Sigmoid colon (tissue), 7 donors: ENCODE results near the gene DPRX. TPM values are rescaled to one million over a fixed set of nuclear protein-coding genes. Genes with fewer than 3 reads are reported as not detected.

Experiments used
- DNase-seq: peaks from one replicate; pipeline ENCODE4 v3.0.0-alpha.2; 2019
- H3K27ac ChIP-seq, 4 donors: fragments of 200-600 bp; sonication (generic); one replicate each; pipeline ENCODE4 v1.5.1; 2016 to 2019; ENCODE audit warnings: mild to moderate bottlenecking in 1 of 4
- H3K27me3 ChIP-seq, 3 donors: fragments of 200-600 bp; sonication (generic); one replicate each; pipeline ENCODE4 v1.5.1; 2019; ENCODE audit warnings: mild to moderate bottlenecking in 1 of 3
- H3K36me3 ChIP-seq, 4 donors: fragments of 200-600 bp; sonication (generic); one replicate each; pipeline ENCODE4 v1.5.1; 2016 to 2019
- H3K4me1 ChIP-seq, 4 donors: fragments of 200-600 bp; sonication (generic); one replicate each; pipeline ENCODE4 v1.5.1; 2017 to 2019
- H3K4me3 ChIP-seq, 4 donors: fragments of 200-600 bp; sonication (generic); one replicate each; pipeline ENCODE4 v1.5.1; 2017 to 2019; ENCODE audit warnings: mild to moderate bottlenecking in 2 of 4, moderate library complexity in 1 of 4
- H3K9me3 ChIP-seq, 4 donors: fragments of 200-600 bp in 3 of 4; sonication (generic) in 3 of 4; one replicate each; pipeline versions ENCODE4 v1.5.1 to v1.6.1; 2013 to 2019
- CTCF ChIP-seq, 4 experiments: fragments of 450-650 bp in 3 of 4; fragments of 200-600 bp in 1 of 4; IDR thresholded peaks; one replicate each; pipeline ENCODE4 v1.5.1; 2016 to 2019; ENCODE audit warnings: antibody characterized with exemption in 4 of 4, mild to moderate bottlenecking in 3 of 4, moderate library complexity in 2 of 4
- EP300 ChIP-seq, 4 donors: sonication (generic); formaldehyde crosslinking; IDR thresholded peaks; one replicate each; pipeline ENCODE4 v1.6.1; 2017; ENCODE audit warnings: antibody characterized with exemption in 4 of 4
- POLR2A ChIP-seq, 2 donors: fragments of 450-650 bp; IDR thresholded peaks; one replicate each; pipeline ENCODE4 v1.6.1; 2016; ENCODE audit warnings: antibody characterized with exemption in 2 of 2, mild to moderate bottlenecking in 2 of 2, moderate library complexity in 2 of 2
- POLR2AphosphoS5 ChIP-seq, 4 donors: sonication (generic); formaldehyde crosslinking; IDR thresholded peaks; one replicate each; pipeline ENCODE4 v1.6.1; 2017; ENCODE audit warnings: antibody characterized with exemption in 4 of 4
- WGBS, 2 donors: extraction: QIAGEN DNeasy Blood & Tissue Kit; methylation state at CpG; one replicate each; pipeline ENCODE4 v1.1.7; 2013; 5-methylcytosine and 5-hydroxymethylcytosine counted together
- intact Hi-C: fragments of 100-400 bp; cut with DNase I; formaldehyde crosslinking; loops from one replicate; pipeline ENCODE4 v1.15.1; 2023
- polyA plus RNA-seq, 3 donors: library from polyadenylated mRNA; stranded (reverse); fragments of 200-250 nt; gene quantifications; one replicate each; pipeline ENCODE4 v1.2.3, GENCODE V29; 2013
- total RNA-seq, 4 donors: library from RNA; depleted of rRNA; stranded (reverse); fragments of >200 nt; gene quantifications; one replicate each; pipeline ENCODE4 v1.1.0, GENCODE V29; 2016
- donor health status: healthy with polysubstance abuse.
- donor health status: Bipolar disorder and iron deficiency.
- donor health status: healthy.

Gene DPRX, protein sequence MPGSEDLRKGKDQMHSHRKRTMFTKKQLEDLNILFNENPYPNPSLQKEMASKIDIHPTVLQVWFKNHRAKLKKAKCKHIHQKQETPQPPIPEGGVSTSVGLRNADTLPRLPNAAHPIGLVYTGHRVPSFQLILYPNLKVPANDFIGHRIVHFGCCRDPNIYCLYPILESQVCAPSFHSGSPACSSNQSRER
- total RNA-seq, result not detected
- polyA plus RNA-seq, result not detected

DNA sequence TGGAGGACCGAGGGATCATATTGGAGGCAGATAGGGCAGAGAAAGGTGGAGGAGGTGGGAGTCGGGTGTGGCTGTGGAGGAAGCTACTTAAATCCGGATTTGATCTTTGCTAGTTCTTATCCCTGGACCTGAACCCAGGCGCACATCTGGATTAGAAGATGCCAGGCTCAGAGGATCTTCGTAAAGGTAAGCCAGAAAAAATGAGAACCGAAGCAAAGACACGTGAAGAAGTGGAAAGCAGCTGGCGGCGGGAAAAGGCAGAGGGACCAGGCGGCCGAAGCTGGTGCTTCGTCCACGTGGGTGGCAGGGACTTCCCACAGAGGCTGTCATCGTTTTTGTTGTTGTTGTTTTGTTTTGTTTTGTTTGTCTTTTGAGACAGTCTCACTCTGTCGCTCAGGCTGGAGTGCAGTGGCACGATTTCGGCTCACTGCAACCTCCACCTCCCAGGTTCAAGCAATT lies at the start of gene DPRX:
TSS of gene DPRX (plus strand) at position 51 of the 459 bp plus-strand sequence. CDS start at position 159, 108 bp downstream.
- Histone ChIP-seq H3K27ac (no peak within 1 kb of the TSS), H3K9me3 (no peaks in the 10 kb centered on the region), H3K36me3 (no peaks in the 10 kb centered on the region), H3K4me3 (no peak within 1 kb of the TSS), H3K4me1 (no peaks in the 10 kb centered on the region), H3K27me3 (no peaks in the 10 kb centered on the region)
- 87 to 91% methylated on average over 17 of the region's 17 CpGs for WGBS, 2 donors
- TF ChIP-seq EP300 (IDR thresholded peaks at IDR 0.05) (no peak), CTCF (IDR thresholded peaks at IDR 0.05) (no peak), POLR2AphosphoS5 (IDR thresholded peaks at IDR 0.05) (no peak), POLR2A (IDR thresholded peaks at IDR 0.05) (no peak)
- no peak for DNase-seq
- intact Hi-C loops, result no loop called here

GRCh38 chr19:53583181-53583580 lies 48.6 kb upstream of the DPRX start:
- DNase-seq, result no peak
- Histone ChIP-seq H3K9me3 (peaks cover 0 to 5% (median 0%) of the 10 kb centered on the region in 4 donors), H3K36me3 (peaks cover 0 to 15% (median 7%) of the 10 kb centered on the region in 4 donors), H3K27ac (no peak overlapping the region), H3K4me3 (no peak overlapping the region), H3K27me3 (no peaks in the 10 kb centered on the region), H3K4me1 (no peaks in the 10 kb centered on the region)
- no peak for TF ChIP-seq EP300 (IDR thresholded peaks at IDR 0.05)
- TF ChIP-seq POLR2A (IDR thresholded peaks at IDR 0.05), result no peak
- TF ChIP-seq CTCF (IDR thresholded peaks at IDR 0.05), result no peak
- no peak for TF ChIP-seq POLR2AphosphoS5 (IDR thresholded peaks at IDR 0.05)
- intact Hi-C loops, result no loop called here
- WGBS, 2 donors, result 90 to 92% methylated on average over 3 of the region's 3 CpGs

- WGBS, 2 donors, result 39 to 72% methylated on average over 6 of the region's 6 CpGs
- no peaks in the 10 kb centered on the region for H3K9me3 ChIP-seq
- no peak overlapping the region for H3K27ac ChIP-seq
- H3K36me3 ChIP-seq, result no peaks in the 10 kb centered on the region
- TF ChIP-seq EP300 (IDR thresholded peaks at IDR 0.05), result no peak
- no peak for TF ChIP-seq POLR2AphosphoS5 (IDR thresholded peaks at IDR 0.05)
- no peak for TF ChIP-seq POLR2A (IDR thresholded peaks at IDR 0.05)
- TF ChIP-seq CTCF (IDR thresholded peaks at IDR 0.05), result no peak
- H3K4me3 ChIP-seq, result no peak overlapping the region
- H3K4me1 ChIP-seq, result no peaks in the 10 kb centered on the region
- intact Hi-C loops, result no loop called here
- no peak for DNase-seq
- no peaks in the 10 kb centered on the region for H3K27me3 ChIP-seq
Observed at GRCh38 chr19:53586277-53586691, 45.5 kb upstream of the DPRX start.

GRCh38 chr19:53594811-53595509 lies 36.8 kb upstream of the DPRX start:
- Histone ChIP-seq H3K9me3 (no peaks in the 10 kb centered on the region), H3K4me3 (no peak overlapping the region), H3K36me3 (no peaks in the 10 kb centered on the region), H3K27me3 (peaks cover 0 to 4% (median 0%) of the 10 kb centered on the region in 3 donors), H3K4me1 (no peaks in the 10 kb centered on the region), H3K27ac (no peak overlapping the region)
- TF ChIP-seq POLR2A (IDR thresholded peaks at IDR 0.05) (no peak), POLR2AphosphoS5 (IDR thresholded peaks at IDR 0.05) (no peak), CTCF (IDR thresholded peaks at IDR 0.05) (no peak), EP300 (IDR thresholded peaks at IDR 0.05) (no peak)
- 73 to 81% methylated on average over 14 of the region's 14 CpGs for WGBS, 2 donors
- intact Hi-C loops, result no loop called here
- no peak for DNase-seq
